ENCODE results near the gene WIPI1.
A peak's percentile ranks its signal among the peaks of the same experiment; 100 is the strongest.

Gene WIPI1

GRCh38 chr17:68460715-68461114, 3.4 kb upstream of the WIPI1 start:
- DNase-seq (ENCODE audit: low spot score): no peak

GRCh38 chr17:68460146-68460545, 2.9 kb upstream of the WIPI1 start:
- DNase-seq (ENCODE audit: low spot score): no peak

GRCh38 chr17:68459037-68459639, 1.8 kb upstream of the WIPI1 start:
- DNase-seq (ENCODE audit: low spot score): no peak

- DNase-seq (ENCODE audit: low spot score): no peak
These were observed 1.2 kb upstream of the WIPI1 start for GRCh38 chr17:68458260-68459036.

GRCh38 chr17:68457539-68458259, 403 bp upstream of the WIPI1 start:
- peak; percentile 98 for DNase-seq (ENCODE audit: low spot score)

- DNase-seq (ENCODE audit: low spot score): peak; percentile 56
These were observed 743 bp downstream of the WIPI1 start for GRCh38 chr17:68456339-68457167.

GRCh38 chr17:68455901-68456338, 1.4 kb downstream of the WIPI1 start:
- DNase-seq (ENCODE audit: low spot score): no peak

GRCh38 chr17:68453991-68454665, 3.2 kb downstream of the WIPI1 start:
- no peak for DNase-seq (ENCODE audit: low spot score)

- no peak for DNase-seq (ENCODE audit: low spot score)
These were observed 4.5 kb downstream of the WIPI1 start for GRCh38 chr17:68452724-68453290.

GRCh38 chr17:68451670-68452354, 5.5 kb downstream of the WIPI1 start:
- DNase-seq (ENCODE audit: low spot score): no peak

- no peak for DNase-seq (ENCODE audit: low spot score)
These were observed 6.5 kb downstream of the WIPI1 start for GRCh38 chr17:68450801-68451200.

GRCh38 chr17:68450391-68450790, 6.9 kb downstream of the WIPI1 start:
- DNase-seq (ENCODE audit: low spot score): no peak

GRCh38 chr17:68449021-68449739, 8.1 kb downstream of the WIPI1 start:
- no peak for DNase-seq (ENCODE audit: low spot score)

- peak; percentile 57 for DNase-seq (ENCODE audit: low spot score)
These were observed 10.7 kb downstream of the WIPI1 start for GRCh38 chr17:68446626-68447041.

GRCh38 chr17:68445671-68446070, 11.6 kb downstream of the WIPI1 start:
- DNase-seq (ENCODE audit: low spot score): no peak

GRCh38 chr17:68443972-68444464, 13.3 kb downstream of the WIPI1 start:
- no peak for DNase-seq (ENCODE audit: low spot score)

GRCh38 chr17:68441070-68441770, 16.1 kb downstream of the WIPI1 start:
- no peak for DNase-seq (ENCODE audit: low spot score)

GRCh38 chr17:68440526-68440925, 16.8 kb downstream of the WIPI1 start:
- no peak for DNase-seq (ENCODE audit: low spot score)

All from SK-N-DZ (cell line).